ENCODE measurements around the gene C1R. TPM values are rescaled to one million over a fixed set of nuclear protein-coding genes. Genes with fewer than 3 reads are reported as not detected.

The C1R gene
- total and polyA plus RNA-seq, 2 of the 8 experiments (the other 6 are each of a cell fraction or from before 2014, with no cell fraction given): 6.9 to 16.3 TPM

DNA sequence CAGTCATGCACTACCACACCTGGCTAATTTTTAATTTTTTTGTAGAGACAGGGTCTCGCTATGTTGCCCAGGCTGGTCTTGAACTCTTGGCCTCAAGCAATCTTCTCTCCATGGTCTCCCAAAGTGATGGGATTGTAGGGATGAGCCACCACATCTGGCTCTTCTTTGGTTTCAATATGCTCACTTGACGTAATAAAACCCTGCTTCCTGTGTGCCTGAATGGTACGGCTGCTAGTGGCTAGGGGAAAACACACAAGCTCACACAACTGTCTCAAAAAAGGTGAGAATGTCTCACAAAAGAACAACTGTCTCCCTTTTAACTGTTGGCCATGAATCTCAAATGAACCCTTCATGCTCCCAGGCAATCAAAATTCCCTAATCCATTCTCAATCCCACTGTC lies 16.7 kb downstream of the C1R start:
- Histone ChIP-seq H3K4ac (replicated peaks; ENCODE audit: insufficient read length, low read depth, low read length) (no peak overlapping the region), H3K4me1 (replicated peaks in 1 of 4; ENCODE audit: control insufficient read depth in 3 of 4, insufficient read depth in 4 of 4, low read length in 3 of 4) (no peaks in the 10 kb centered on the region), H2BK20ac (ENCODE audit: low read length) (no peak overlapping the region), H2AFZ (ENCODE audit: low read length) (no peak overlapping the region), H3K18ac (ENCODE audit: extremely low read depth, low read length) (no peak overlapping the region), H4K20me1 (replicated peaks in 1 of 2; ENCODE audit: control insufficient read depth in 1 of 2, insufficient read depth in 2 of 2, low read length in 2 of 2) (no peaks in the 10 kb centered on the region), H3K27me3 (replicated peaks in 1 of 4; ENCODE audit: control insufficient read depth in 3 of 4, extremely low read depth in 1 of 4, insufficient read depth in 3 of 4, low read length in 3 of 4) (no peaks in the 10 kb centered on the region), H3K56ac (replicated peaks; ENCODE audit: insufficient read length, low read depth, low read length) (no peak overlapping the region), H4K8ac (ENCODE audit: extremely low read depth, insufficient read depth, low read length) (no peak overlapping the region; the same call in 1 of the 2 replicates), H3K79me2 (ENCODE audit: control insufficient read depth in 1 of 2, insufficient read depth in 2 of 2, low read length in 2 of 2) (no peaks in the 10 kb centered on the region), H3K9ac (replicated peaks in 1 of 4; ENCODE audit: extremely low read depth in 1 of 4, low read depth in 3 of 4, low read length in 3 of 4) (no peak overlapping the region), H3K23ac (ENCODE audit: insufficient read length) (no peak overlapping the region), H2BK15ac (ENCODE audit: low read length) (no peak overlapping the region), H3K4me2 (ENCODE audit: insufficient read depth in 1 of 2, low read depth in 2 of 2, low read length in 2 of 2) (no peak overlapping the region), H3K79me1 (ENCODE audit: low read depth, low read length) (no peaks in the 10 kb centered on the region), H2AK5ac (ENCODE audit: low read depth, low read length) (no peak overlapping the region), H4K91ac (replicated peaks; ENCODE audit: insufficient read length, low read length) (no peak overlapping the region), H2BK5ac (ENCODE audit: low read depth, low read length) (no peak overlapping the region), H3K36me3 (ENCODE audit: control insufficient read depth in 2 of 4, insufficient read depth in 4 of 4, low read length in 3 of 4) (no peaks in the 10 kb centered on the region), H2BK12ac (ENCODE audit: low read depth, low read length) (no peak overlapping the region), H3K4me3 (ENCODE audit: extremely low read depth in 1 of 4, insufficient read depth in 2 of 4, low read depth in 3 of 4, low read length in 4 of 4) (no peak overlapping the region), H3K9me3 (ENCODE audit: insufficient read depth in 2 of 2, low read depth in 1 of 2, low read length in 1 of 2) (no peaks in the 10 kb centered on the region), H2BK120ac (replicated peaks; ENCODE audit: low read depth, low read length) (no peak overlapping the region), H3K27ac (ENCODE audit: low read depth, low read length) (no peak overlapping the region), H3K23me2 (ENCODE audit: low read depth, low read length) (no peaks in the 10 kb centered on the region), H3K14ac (ENCODE audit: insufficient read length) (no peak overlapping the region), H4K5ac (ENCODE audit: insufficient read length, low read depth, low read length) (no peak overlapping the region)
- 81% methylated on average over 3 of the region's 3 CpGs; no CpG with 5 or more reads in 1 of the 2 experiments for WGBS, 2 experiments (ENCODE audit: extremely low coverage in 1 of 2, insufficient coverage in 1 of 2, insufficient read length in 1 of 2, insufficient replicate concordance in 2 of 2, low coverage in 1 of 2, low lambda C conversion rate in 2 of 2, missing lambda C conversion rate in 1 of 2)
- POLR2A ChIA-PET (ENCODE audit: partially characterized antibody): interaction anchor here (1.3 kb wide), 1 partner anchor 8 kb away, joined by 4 read pairs; no protein-coding TSS in a partner anchor
- FAIRE-seq: no peak
- DNase-seq (ENCODE audit: low read depth in 1 of 2, low spot score in 2 of 2): no peak
- CTCF ChIA-PET (ENCODE audit: partially characterized antibody): interaction anchor here (0.6 to 2.1 kb wide), 2 partner anchors 15 to 31 kb away, joined by 3 to 10 read pairs; no protein-coding TSS in a partner anchor
- no peak for TF ChIP-seq RBBP5 (IDR thresholded peaks at IDR 0.05; ENCODE audit: borderline replicate concordance, low read depth, low read length)
- TF ChIP-seq CHD1 (IDR thresholded peaks at IDR 0.05; ENCODE audit: low read depth, low read length): no peak
- TF ChIP-seq BACH1 (IDR thresholded peaks at IDR 0.05; ENCODE audit: low read length): no peak
- TF ChIP-seq, protein P1, sequence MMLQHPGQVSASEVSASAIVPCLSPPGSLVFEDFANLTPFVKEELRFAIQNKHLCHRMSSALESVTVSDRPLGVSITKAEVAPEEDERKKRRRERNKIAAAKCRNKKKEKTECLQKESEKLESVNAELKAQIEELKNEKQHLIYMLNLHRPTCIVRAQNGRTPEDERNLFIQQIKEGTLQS (IDR thresholded peaks at IDR 0.05; ENCODE audit: insufficient read depth, low read depth, low read length): no peak
- no peak for TF ChIP-seq KDM1A (IDR thresholded peaks at IDR 0.05; ENCODE audit: borderline replicate concordance, low read length)
- no peak for TF ChIP-seq EP300 (IDR thresholded peaks at IDR 0.05; ENCODE audit: borderline replicate concordance in 1 of 2, low read depth in 2 of 2, low read length in 2 of 2)
- TF ChIP-seq RAD21 (IDR thresholded peaks at IDR 0.05 in 1 of 2, conservative IDR thresholded peaks at IDR 0.05 in 1 of 2; ENCODE audit: low read depth in 2 of 2, low read length in 2 of 2): no peak
- TF ChIP-seq CEBPB (IDR thresholded peaks at IDR 0.05; ENCODE audit: low read depth, low read length): no peak
- no peak for TF ChIP-seq POU5F1 (IDR thresholded peaks at IDR 0.05; ENCODE audit: low read depth, low read length)
- TF ChIP-seq KDM5A (IDR thresholded peaks at IDR 0.05; ENCODE audit: low read length): no peak
- no peak for TF ChIP-seq PHF8 (conservative IDR thresholded peaks at IDR 0.05; ENCODE audit: low read depth, low read length)
- TF ChIP-seq HDAC2 (IDR thresholded peaks at IDR 0.05; ENCODE audit: borderline replicate concordance in 1 of 2, low read depth in 2 of 2, low read length in 2 of 2): no peak
- TF ChIP-seq POLR2AphosphoS5 (IDR thresholded peaks at IDR 0.05; ENCODE audit: low read depth, low read length): no peak
- no peak for TF ChIP-seq SP1 (IDR thresholded peaks at IDR 0.05; ENCODE audit: low read depth, low read length)
